Measurements from ENCODE around the gene KLHL42.

- no peak for TF ChIP-seq CTCF (IDR thresholded peaks at IDR 0.05)
- no peak for TF ChIP-seq POLR2A (IDR thresholded peaks at IDR 0.05)
Observed at GRCh38 chr12:27769142-27769673, 10.8 kb upstream of the KLHL42 start.

Measured in body of pancreas (tissue), 4 donors.